K562 (cell line): ENCODE results near the gene RIOK3. TPM values are rescaled to one million over a fixed set of nuclear protein-coding genes. Genes with fewer than 3 reads are reported as not detected.
A peak's percentile ranks its signal among the peaks of the same experiment; 100 is the strongest.

Experiments used
- ELK3 ChIP-seq: fragments of 450-650 bp; formaldehyde crosslinking; IDR thresholded peaks from 2 replicates; pipeline ENCODE4 v1.4.0; 2020; ENCODE audit warnings: mild to moderate bottlenecking
- ETS1 ChIP-seq: conservative IDR thresholded peaks from 2 replicates; pipeline ENCODE4 v1.6.1; 2011; ENCODE audit warnings: low read depth, mild to moderate bottlenecking, low read length; ENCODE audit not compliant: control insufficient read depth
- JUND ChIP-seq, 2 experiments: IDR thresholded peaks; 2 replicates in 1 of 2; 3 replicates in 1 of 2; pipeline ENCODE4 v1.6.1; 2011; ENCODE audit warnings: borderline replicate concordance in 2 of 2, low read depth in 2 of 2, low read length in 2 of 2, improper control_type of control experiment in 1 of 2, missing biosample characterization in 1 of 2, missing genetic modification characterization in 1 of 2, missing genetic modification reagents in 1 of 2
- KDM2B ChIP-seq: fragments of 250-450 bp; sonication (Bioruptor Pico); IDR thresholded peaks from 2 replicates; pipeline ENCODE4 v1.8.0; 2021; ENCODE audit warnings: mild to moderate bottlenecking, moderate library complexity
- NBN ChIP-seq: fragments of 450-650 bp; IDR thresholded peaks from 2 replicates; pipeline ENCODE4 v1.6.1; 2016; ENCODE audit warnings: low read depth, mild to moderate bottlenecking
- PHTF2 ChIP-seq: fragments of 250-450 bp; sonication (Bioruptor Pico); IDR thresholded peaks from 2 replicates; pipeline ENCODE4 v1.5.0; 2021; ENCODE audit warnings: mild to moderate bottlenecking
- POLR3G ChIP-seq: IDR thresholded peaks from 2 replicates; pipeline ENCODE4 v1.6.1; 2011; ENCODE audit not compliant: insufficient read length, insufficient replicate concordance; ENCODE audit errors: extremely low read depth
- SNAPC5 ChIP-seq: fragments of 250-450 bp; sonication (Bioruptor Pico); IDR thresholded peaks from 2 replicates; pipeline ENCODE4 v1.8.0; 2021; ENCODE audit warnings: moderate library complexity, mild to moderate bottlenecking, inconsistent platforms
- SRF ChIP-seq, 2 experiments: fragments of 250-450, 450-650 bp in 1 of 2; sonication (Bioruptor Pico) in 1 of 2; sonication (generic) in 1 of 2; formaldehyde crosslinking; IDR thresholded peaks; 2 replicates each; pipeline versions ENCODE4 v1.5.0 to v1.5.1; 2020 to 2022; ENCODE audit warnings: mild to moderate bottlenecking in 1 of 2, missing genetic modification reagents in 1 of 2
- STAT5B ChIP-seq: fragments of 250-450 bp; sonication (Bioruptor Pico); IDR thresholded peaks from 2 replicates; pipeline ENCODE4 v1.8.0; 2021; ENCODE audit warnings: mild to moderate bottlenecking, inconsistent platforms
- TBP ChIP-seq: optimal IDR thresholded peaks from 2 replicates; pipeline ENCODE3; 2011; ENCODE audit warnings: low read depth, low read length, improper control_type of control experiment
- TFAM ChIP-seq: fragments of 250-450 bp; sonication (Bioruptor Pico); conservative IDR thresholded peaks from 2 replicates; pipeline ENCODE4 v1.5.0; 2021; ENCODE audit warnings: mild to moderate bottlenecking, moderate library complexity
- THRAP3 ChIP-seq: fragments of 450-650 bp; IDR thresholded peaks from 2 replicates; pipeline ENCODE4 v1.6.1; 2016; ENCODE audit warnings: mild to moderate bottlenecking, inconsistent platforms, borderline replicate concordance
- ZBTB40 ChIP-seq, 2 experiments: fragments of 450-650 bp in 1 of 2; sonication (generic) in 1 of 2; formaldehyde crosslinking in 1 of 2; IDR thresholded peaks; 2 replicates each; pipeline versions ENCODE4 v1.7.1 to v1.9.0; 2016 to 2022; ENCODE audit warnings: inconsistent platforms in 1 of 2, mild to moderate bottlenecking in 1 of 2, missing genetic modification reagents in 1 of 2
- ZNF12 ChIP-seq: sonication (generic); formaldehyde crosslinking; IDR thresholded peaks from 2 replicates; pipeline ENCODE4 v1.4.0; 2020; ENCODE audit warnings: mild to moderate bottlenecking, missing genetic modification reagents
- polyA plus RNA-seq, 8 experiments: library from polyadenylated mRNA; depleted of rRNA in 4 of 8; stranded (reverse) in 5 of 8; unstranded in 3 of 8; fragments of >200 nt; fragmentation: Nextera tagmentation in 2 of 8; fragmentation: Illumina TruSeq in 1 of 8; extraction: Ambion mirVana in 2 of 8; extraction: Trizol in 1 of 8; gene quantifications; 2 replicates each; pipeline versions ENCODE4 v1.2.1 to v1.2.3, GENCODE V29; 2011 to 2014; ENCODE audit warnings: inconsistent platforms in 1 of 8, missing spikeins in 1 of 8
- total RNA-seq, 7 experiments: library from RNA; depleted of rRNA in 6 of 7; stranded (reverse); fragments of >200 nt in 6 of 7; fragmentation: Illumina TruSeq in 2 of 7; extraction: Trizol in 2 of 7; gene quantifications; 2 replicates each; pipeline versions ENCODE4 v1.2.1 to v1.2.3, GENCODE V29; 2011 to 2021; ENCODE audit warnings: low replicate concordance in 1 of 7
- TF ChIP-seq, protein P1 (sequence below): fragments of 250-450 bp; sonication (Bioruptor Pico); IDR thresholded peaks from 2 replicates; pipeline ENCODE4 v1.8.0; 2022; ENCODE audit warnings: moderate library complexity, mild to moderate bottlenecking, inconsistent platforms

RIOK3 gene
- total and polyA plus RNA-seq, 9 of the 15 experiments (the other 6 are each of a cell fraction or from before 2014, with no cell fraction given): 21.4 to 89.5 (median 62.9) TPM

DNA sequence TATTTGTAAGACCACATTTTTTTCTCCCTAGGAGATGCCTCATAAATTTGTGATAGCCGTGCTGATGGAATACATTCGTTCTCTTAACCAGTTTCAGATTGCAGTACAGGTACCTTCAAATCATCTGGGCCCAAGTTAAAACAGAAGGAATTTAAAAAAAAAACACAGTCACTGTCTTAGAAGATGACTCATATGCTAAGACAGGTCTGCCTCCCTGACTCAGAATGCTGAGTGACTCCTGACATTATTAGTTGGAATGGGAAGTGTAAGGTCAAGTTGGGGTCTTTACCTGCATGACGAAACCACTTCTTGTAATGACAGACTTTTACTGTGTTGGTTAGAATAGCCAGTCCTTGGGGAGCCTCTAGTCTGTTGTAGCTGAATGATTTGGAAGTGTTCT, 76.5 kb downstream of the RIOK3 start (continued):
- TF ChIP-seq KDM2B (CRISPR knock-in tag) (no peak), TFAM (CRISPR knock-in tag) (no peak), PHTF2 (CRISPR knock-in tag) (no peak), NBN (no peak), JUND (IDR thresholded peaks at IDR 0.05; ENCODE audit: borderline replicate concordance, low read depth, low read length) (peak; percentile 96), JUND (tag; IDR thresholded peaks at IDR 0.05; ENCODE audit: borderline replicate concordance, low read depth, low read length) (peak; percentile 98), THRAP3 (no peak), ZNF12 (CRISPR knock-in tag) (no peak), ZBTB40 (IDR thresholded peaks at IDR 0.05) (peak; percentile 34), ZBTB40 (CRISPR knock-in tag; IDR thresholded peaks at IDR 0.05) (no peak), SNAPC5 (CRISPR knock-in tag) (no peak), TBP (no peak), ETS1 (no peak), SRF (CRISPR knock-in tag; IDR thresholded peaks at IDR 0.05) (peak in 1 of 2 experiments; percentile 73; a peak in 1 of 4 replicates), ELK3 (CRISPR knock-in tag) (no peak), POLR3G (no peak), STAT5B (no peak)
- TF ChIP-seq, protein P1, sequence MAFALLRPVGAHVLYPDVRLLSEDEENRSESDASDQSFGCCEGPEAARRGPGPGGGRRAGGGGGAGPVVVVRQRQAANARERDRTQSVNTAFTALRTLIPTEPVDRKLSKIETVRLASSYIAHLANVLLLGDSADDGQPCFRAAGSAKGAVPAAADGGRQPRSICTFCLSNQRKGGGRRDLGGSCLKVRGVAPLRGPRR (CRISPR knock-in tag): no peak
